ENCODE data around the gene CAMTA1. TPM values are rescaled to one million over a fixed set of nuclear protein-coding genes. Genes with fewer than 3 reads are reported as not detected.
A peak's percentile ranks its signal among the peaks of the same experiment; 100 is the strongest.

The CAMTA1 gene
- total and polyA plus RNA-seq, 8 donors, result 42.8 to 213 (median 118) TPM

DNA sequence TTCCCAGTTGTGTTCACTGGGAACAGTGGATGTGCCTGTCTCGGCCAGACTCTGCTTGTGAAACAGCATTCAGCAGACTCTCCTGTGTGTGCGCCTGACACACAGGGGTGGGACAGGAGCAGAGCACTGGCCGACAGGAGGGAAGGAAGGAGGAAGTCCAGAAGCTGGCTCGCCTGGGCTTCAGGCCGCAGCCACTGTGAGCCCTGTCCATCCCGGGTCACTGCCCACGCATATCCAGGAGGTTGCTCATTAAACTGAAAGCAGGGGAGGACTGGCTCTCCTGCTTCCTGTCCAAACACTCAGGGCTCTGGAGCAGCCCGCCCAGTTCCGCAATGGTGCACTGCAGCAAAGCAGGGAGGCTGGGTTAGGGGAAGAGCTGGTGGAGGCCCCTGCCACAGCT lies 767.1 kb downstream of the CAMTA1 start:
- no peaks in the 10 kb centered on the region for H3K36me3 ChIP-seq
- no peak overlapping the region for H3K4me3 ChIP-seq
- peaks cover 0 to 34% (median 0%) of the 10 kb centered on the region in 3 donors for H3K27me3 ChIP-seq
- intact Hi-C loops (cut with DNase I; ENCODE audit: low total_unique reads), result no loop called here
- 62 to 86% (median 74%) methylated on average over 4 to 9 of the region's 9 CpGs for WGBS, 5 donors
- no peak overlapping the region for H3K27ac ChIP-seq
- TF ChIP-seq, protein P1, sequence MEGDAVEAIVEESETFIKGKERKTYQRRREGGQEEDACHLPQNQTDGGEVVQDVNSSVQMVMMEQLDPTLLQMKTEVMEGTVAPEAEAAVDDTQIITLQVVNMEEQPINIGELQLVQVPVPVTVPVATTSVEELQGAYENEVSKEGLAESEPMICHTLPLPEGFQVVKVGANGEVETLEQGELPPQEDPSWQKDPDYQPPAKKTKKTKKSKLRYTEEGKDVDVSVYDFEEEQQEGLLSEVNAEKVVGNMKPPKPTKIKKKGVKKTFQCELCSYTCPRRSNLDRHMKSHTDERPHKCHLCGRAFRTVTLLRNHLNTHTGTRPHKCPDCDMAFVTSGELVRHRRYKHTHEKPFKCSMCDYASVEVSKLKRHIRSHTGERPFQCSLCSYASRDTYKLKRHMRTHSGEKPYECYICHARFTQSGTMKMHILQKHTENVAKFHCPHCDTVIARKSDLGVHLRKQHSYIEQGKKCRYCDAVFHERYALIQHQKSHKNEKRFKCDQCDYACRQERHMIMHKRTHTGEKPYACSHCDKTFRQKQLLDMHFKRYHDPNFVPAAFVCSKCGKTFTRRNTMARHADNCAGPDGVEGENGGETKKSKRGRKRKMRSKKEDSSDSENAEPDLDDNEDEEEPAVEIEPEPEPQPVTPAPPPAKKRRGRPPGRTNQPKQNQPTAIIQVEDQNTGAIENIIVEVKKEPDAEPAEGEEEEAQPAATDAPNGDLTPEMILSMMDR (IDR thresholded peaks at IDR 0.05), result no peak
- TF ChIP-seq EP300 (IDR thresholded peaks at IDR 0.05) (no peak), POLR2AphosphoS5 (IDR thresholded peaks at IDR 0.05) (no peak)
- peaks cover 0 to 5% (median 0%) of the 10 kb centered on the region in 4 donors for H3K9me3 ChIP-seq
- peak in 1 of 2 donors; percentile 60 for DNase-seq
- peaks cover 0 to 29% (median 11%) of the 10 kb centered on the region in 4 donors for H3K4me1 ChIP-seq

DNA sequence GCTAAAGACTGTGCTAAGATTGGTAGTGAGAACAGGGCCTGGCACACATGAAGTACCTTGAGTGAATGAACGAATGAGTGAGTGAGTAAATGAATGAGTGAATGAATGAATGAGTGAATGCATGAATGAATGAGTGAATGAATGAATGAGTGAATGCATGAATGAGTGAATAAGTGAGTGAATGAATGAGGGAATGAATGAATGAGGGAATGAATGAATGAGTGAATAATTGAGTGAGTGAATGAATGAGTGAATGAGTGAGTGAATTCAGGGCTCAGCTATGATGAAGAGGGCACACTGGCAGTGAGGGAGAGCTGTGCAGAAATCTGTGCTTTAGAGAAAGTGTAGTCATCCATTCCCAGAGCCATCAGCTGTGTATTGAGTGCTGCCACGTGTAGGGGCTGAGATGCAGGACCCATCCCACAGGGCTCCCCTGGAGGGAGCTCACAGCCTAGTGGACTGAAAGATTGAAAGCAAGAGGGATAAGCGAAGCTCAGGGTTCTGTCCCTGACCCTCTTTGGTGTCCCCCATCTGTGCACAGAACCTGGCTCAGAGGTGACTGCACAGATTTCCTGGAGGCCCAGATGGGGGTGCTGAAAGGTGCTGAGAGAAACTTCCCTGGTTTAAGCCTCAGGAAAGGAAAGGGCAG lies 767.9 kb downstream of the CAMTA1 start:
- H3K36me3 ChIP-seq, result no peaks in the 10 kb centered on the region
- intact Hi-C loops (cut with DNase I; ENCODE audit: low total_unique reads), result no loop called here
- peaks cover 0 to 29% (median 11%) of the 10 kb centered on the region in 4 donors for H3K4me1 ChIP-seq
- peaks cover 0 to 34% (median 0%) of the 10 kb centered on the region in 3 donors for H3K27me3 ChIP-seq
- H3K9me3 ChIP-seq, result peaks cover 0 to 5% (median 0%) of the 10 kb centered on the region in 4 donors
- DNase-seq, result no peak
- no peak overlapping the region for H3K4me3 ChIP-seq
- no peak overlapping the region for H3K27ac ChIP-seq
- no peak for TF ChIP-seq POLR2A (IDR thresholded peaks at IDR 0.05)
- TF ChIP-seq, protein P1 (IDR thresholded peaks at IDR 0.05), result no peak
- TF ChIP-seq POLR2AphosphoS5 (IDR thresholded peaks at IDR 0.05), result no peak
- TF ChIP-seq EP300 (IDR thresholded peaks at IDR 0.05), result no peak
- WGBS, 5 donors, result 66 to 75% (median 70%) methylated on average over 3 of the region's 3 CpGs

GRCh38 chr1:7554385-7555235 lies 769.4 kb downstream of the CAMTA1 start:
- H3K4me3 ChIP-seq, result no peak overlapping the region
- H3K9me3 ChIP-seq, result peaks cover 0 to 5% (median 0%) of the 10 kb centered on the region in 4 donors
- TF ChIP-seq EP300 (IDR thresholded peaks at IDR 0.05) (no peak), POLR2AphosphoS5 (IDR thresholded peaks at IDR 0.05) (no peak), POLR2A (IDR thresholded peaks at IDR 0.05) (no peak)
- TF ChIP-seq, protein P1 (IDR thresholded peaks at IDR 0.05), result no peak
- 36 to 54% (median 42%) methylated on average over 8 of the region's 8 CpGs for WGBS, 5 donors
- peaks cover 0 to 28% (median 10%) of the 10 kb centered on the region in 4 donors for H3K4me1 ChIP-seq
- intact Hi-C loops (cut with DNase I; ENCODE audit: low total_unique reads), result no loop called here
- H3K27ac ChIP-seq, result no peak overlapping the region
- H3K27me3 ChIP-seq, result peaks cover 0 to 30% (median 0%) of the 10 kb centered on the region in 3 donors
- DNase-seq, result no peak
- H3K36me3 ChIP-seq, result no peaks in the 10 kb centered on the region

DNA sequence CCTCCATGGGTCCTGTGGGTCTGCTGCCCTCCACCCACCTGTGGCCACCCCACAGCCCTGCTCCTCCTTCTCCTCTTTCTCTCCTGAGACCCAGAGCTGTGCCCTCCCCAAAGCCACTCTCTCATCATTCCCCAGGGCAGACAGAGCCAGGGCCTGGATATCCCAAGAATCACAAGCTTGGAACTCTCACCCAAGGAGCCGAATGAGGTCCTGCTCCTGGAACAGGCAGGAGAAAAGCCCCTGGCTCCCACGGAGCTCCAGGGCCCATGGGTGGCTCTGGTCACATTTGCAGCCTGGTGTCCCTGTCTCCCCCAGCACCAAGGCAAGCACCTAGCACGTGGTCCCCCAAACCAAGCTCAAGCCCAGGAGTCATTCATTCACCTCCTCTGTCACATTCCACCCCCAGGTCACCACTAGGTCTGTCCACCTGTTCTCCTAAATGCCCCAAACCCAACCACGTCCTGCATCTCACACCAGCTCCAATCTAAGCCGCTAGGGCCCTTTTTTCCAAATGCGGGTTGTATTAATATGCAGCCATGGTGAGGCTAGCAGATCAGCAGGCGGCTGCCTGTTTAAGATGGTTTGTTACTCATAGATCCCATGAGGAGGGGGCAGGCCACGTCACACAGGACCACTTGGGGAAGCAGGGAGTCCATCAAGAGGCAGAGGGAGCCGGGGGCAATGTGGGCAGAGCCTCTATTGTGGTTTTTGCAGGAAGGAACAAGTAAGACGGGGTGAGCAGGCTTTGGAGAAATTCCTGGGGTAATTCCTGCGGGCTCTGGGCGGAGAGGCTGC lies 770.3 kb downstream of the CAMTA1 start:
- Histone ChIP-seq H3K4me1 (peaks cover 0 to 18% (median 5%) of the 10 kb centered on the region in 4 donors), H3K27me3 (peaks cover 0 to 21% (median 0%) of the 10 kb centered on the region in 3 donors), H3K4me3 (no peak overlapping the region), H3K36me3 (no peaks in the 10 kb centered on the region), H3K9me3 (peaks cover 0 to 5% (median 0%) of the 10 kb centered on the region in 4 donors), H3K27ac (no peak overlapping the region)
- DNase-seq, result no peak
- no peak for TF ChIP-seq POLR2AphosphoS5 (IDR thresholded peaks at IDR 0.05)
- TF ChIP-seq EP300 (IDR thresholded peaks at IDR 0.05), result no peak
- WGBS, 5 donors, result 65 to 85% (median 70%) methylated on average over 10 to 12 of the region's 12 CpGs
- intact Hi-C loops (cut with DNase I; ENCODE audit: low total_unique reads), result no loop called here

All from stomach (tissue), 9 donors.